HepG2 (cell line): ENCODE data around the gene CLIC1. TPM values are rescaled to one million over a fixed set of nuclear protein-coding genes. Genes with fewer than 3 reads are reported as not detected.

Source experiments
- ATAC-seq: fragments of 200-7000 bp; cut with Tn5 transposase; 3 replicates; pipeline ENCODE4 v1.9.1; 2020; ENCODE audit warnings: mild to moderate bottlenecking, moderate library complexity
- BruUV-seq: library from RNA; stranded (reverse); fragments of 400-500 nt; replicated peaks from 2 replicates; lab custom pipeline; 2021; lab: Mats Ljungman, UMichigan
- CTCF ChIA-PET: fragments of 300-600 bp; formaldehyde crosslinking; extraction: SDS; loops from one replicate; lab custom pipeline; 2021; ENCODE audit warnings: low total read pairs, inconsistent platforms, low intra/inter-chr PET ratio; lab: Yijun Ruan, JAX
- POLR2A ChIA-PET: fragments of 350-600 bp; sonication (Branson Sonifier 250); formaldehyde crosslinking; loops from one replicate; lab custom pipeline; 2020; ENCODE audit warnings: antibody characterized with exemption, inconsistent platforms; lab: Yijun Ruan, JAX
- DNase-seq: peaks from one replicate; pipeline ENCODE4 v3.0.0-alpha.2; 2015; ENCODE audit warnings: low spot score
- FAIRE-seq: peaks from 3 replicates; lab custom pipeline; 2011; peaks lifted over from hg19 to GRCh38; lab: Jason Lieb, UNC
- H2AFZ ChIP-seq: one replicate; pipeline ENCODE4 v1.6.1; 2011; ENCODE audit warnings: low read length, inconsistent platforms
- H3K27ac ChIP-seq: fragments of 300-600 bp; 3 replicates; pipeline ENCODE4 v1.8.0; 2011; ENCODE audit warnings: mixed run types, mild to moderate bottlenecking, mixed read lengths, low read length, inconsistent platforms; ENCODE audit not compliant: insufficient read depth; ENCODE audit errors: extremely low read length
- H3K27me3 ChIP-seq, 2 experiments: fragments of 200-600 bp in 1 of 2; 2 replicates in 1 of 2; 3 replicates in 1 of 2; pipeline versions ENCODE4 v1.6.0 to v1.8.0; 2011; ENCODE audit warnings: low read length in 2 of 2, mild to moderate bottlenecking in 2 of 2, moderate library complexity in 2 of 2, inconsistent platforms in 1 of 2; ENCODE audit not compliant: insufficient read depth in 2 of 2, control insufficient read depth in 1 of 2
- H3K36me3 ChIP-seq, 2 experiments: fragments of 200-600 bp in 1 of 2; replicated peaks in 1 of 2; 2 replicates in 1 of 2; 3 replicates in 1 of 2; pipeline versions ENCODE4 v1.5.1 to v1.8.0; 2011; ENCODE audit warnings: low read length in 2 of 2, inconsistent platforms in 1 of 2; ENCODE audit not compliant: insufficient read depth in 2 of 2, control insufficient read depth in 1 of 2
- H3K4me1 ChIP-seq: 2 replicates; pipeline ENCODE4 v1.5.1; 2012; ENCODE audit warnings: low read length, inconsistent platforms; ENCODE audit not compliant: insufficient read depth
- H3K4me2 ChIP-seq: 2 replicates; pipeline ENCODE4 v1.6.0; 2011; ENCODE audit warnings: low read depth, low read length, inconsistent platforms
- H3K4me3 ChIP-seq, 3 experiments: fragments of 200-600 bp in 1 of 3; sonication (generic), shearing (Covaris generic) in 1 of 3; replicated peaks in 1 of 3; 2 replicates each; pipeline ENCODE4 v1.5.1; 2011 to 2016; ENCODE audit warnings: low read length in 3 of 3, inconsistent platforms in 2 of 3, low read depth in 2 of 3, mild to moderate bottlenecking in 2 of 3, control low read depth in 1 of 3, mixed read lengths in 1 of 3; ENCODE audit not compliant: insufficient read depth in 1 of 3
- H3K79me2 ChIP-seq: one replicate; pipeline ENCODE4 v1.6.1; 2011; ENCODE audit warnings: low read length, inconsistent platforms; ENCODE audit not compliant: insufficient read depth
- H3K9ac ChIP-seq: 2 replicates; pipeline ENCODE4 v1.6.0; 2011; ENCODE audit warnings: mild to moderate bottlenecking, low read depth, low read length, inconsistent platforms; ENCODE audit not compliant: insufficient read depth
- H3K9me3 ChIP-seq: 2 replicates; pipeline ENCODE4 v1.5.1; 2012; ENCODE audit warnings: mild to moderate bottlenecking, low read length
- H4K20me1 ChIP-seq: 2 replicates; pipeline ENCODE4 v1.6.0; 2011; ENCODE audit warnings: inconsistent platforms, mild to moderate bottlenecking, low read length, moderate library complexity; ENCODE audit not compliant: insufficient read depth
- EZH2 ChIP-seq: conservative IDR thresholded peaks from 2 replicates; pipeline ENCODE4 v1.6.1; 2012; ENCODE audit warnings: mild to moderate bottlenecking, low read depth, low read length, moderate library complexity
- FOSL2 ChIP-seq: sonication (generic); formaldehyde crosslinking; IDR thresholded peaks from 2 replicates; pipeline ENCODE4 v1.4.0; 2020; ENCODE audit warnings: missing genetic modification reagents
- PLSCR1 ChIP-seq: sonication (generic); formaldehyde crosslinking; IDR thresholded peaks from 2 replicates; pipeline ENCODE4 v1.5.0; 2020; ENCODE audit warnings: missing genetic modification reagents, mild to moderate bottlenecking, borderline replicate concordance
- PRPF4 ChIP-seq: fragments of 200-400 bp; formaldehyde crosslinking; IDR thresholded peaks from 2 replicates; pipeline ENCODE4 v1.6.1; 2016; ENCODE audit warnings: low read length, low read depth; ENCODE audit not compliant: poor library complexity, severe bottlenecking
- RERE ChIP-seq: IDR thresholded peaks from 2 replicates; pipeline ENCODE4 v1.6.1; 2016; ENCODE audit warnings: low read depth, missing genetic modification reagents, missing compliant biosample characterization
- XBP1 ChIP-seq: sonication (generic); formaldehyde crosslinking; IDR thresholded peaks from 2 replicates; pipeline ENCODE4 v1.5.0; 2020; ENCODE audit warnings: missing genetic modification reagents
- ZFYVE20 ChIP-seq: sonication (generic); formaldehyde crosslinking; IDR thresholded peaks from 2 replicates; pipeline ENCODE4 v1.8.0; 2023; ENCODE audit warnings: low read depth, mild to moderate bottlenecking, moderate library complexity, missing genetic modification reagents, borderline replicate concordance
- ZNF577 ChIP-seq: sonication (generic); formaldehyde crosslinking; IDR thresholded peaks from 2 replicates; pipeline ENCODE4 v1.4.0; 2020; ENCODE audit warnings: mild to moderate bottlenecking, low read depth, missing genetic modification reagents, borderline replicate concordance
- WGBS: methylation state at CpG from one replicate; pipeline ENCODE4 v1.1.6; 2017; ENCODE audit warnings: low lambda C conversion rate; 5-methylcytosine and 5-hydroxymethylcytosine counted together
- in situ Hi-C: cut with HindIII; loops from 2 replicates; pipeline ENCODE4 v1.10.0; 2017; ENCODE audit warnings: low pct_unique_long_range_greater_than_20kb; ENCODE audit not compliant: extremely low pct_ligation_motif_present
- intact Hi-C: fragments of 100-400 bp; cut with micrococcal nuclease; formaldehyde crosslinking; loops from one replicate; pipeline ENCODE4 v1.10.0; 2022; ENCODE audit not compliant: unreplicated experiment
- polyA plus RNA-seq, 8 experiments: library from polyadenylated mRNA; depleted of rRNA in 3 of 8; stranded (reverse) in 7 of 8; unstranded in 1 of 8; fragments of >200 nt; fragmentation: Illumina TruSeq in 4 of 8; extraction: Trizol in 4 of 8; gene quantifications; 2 replicates each; pipeline versions ENCODE4 v1.2.1 to v1.2.3, GENCODE V29; 2011 to 2016; ENCODE audit warnings: low read depth in 4 of 8, missing spikeins in 1 of 8, mixed read lengths in 1 of 8; ENCODE audit not compliant: insufficient read depth in 1 of 8
- total RNA-seq, 5 experiments: library from RNA; depleted of rRNA; stranded (reverse); fragments of >200 nt; fragmentation: Illumina TruSeq; extraction: Trizol; gene quantifications; 2 replicates each; pipeline ENCODE4 v1.2.3, GENCODE V29; 2016; ENCODE audit warnings: low read depth in 1 of 5
- TF ChIP-seq, protein P1 (sequence below): sonication (generic); formaldehyde crosslinking; IDR thresholded peaks from 2 replicates; pipeline ENCODE4 v1.4.0; 2020; ENCODE audit warnings: mild to moderate bottlenecking, missing genetic modification reagents

Gene CLIC1
- total and polyA plus RNA-seq, 2 of the 13 experiments (the other 11 are each of a cell fraction or from before 2014, with no cell fraction given), result 602 to 891 TPM

DNA sequence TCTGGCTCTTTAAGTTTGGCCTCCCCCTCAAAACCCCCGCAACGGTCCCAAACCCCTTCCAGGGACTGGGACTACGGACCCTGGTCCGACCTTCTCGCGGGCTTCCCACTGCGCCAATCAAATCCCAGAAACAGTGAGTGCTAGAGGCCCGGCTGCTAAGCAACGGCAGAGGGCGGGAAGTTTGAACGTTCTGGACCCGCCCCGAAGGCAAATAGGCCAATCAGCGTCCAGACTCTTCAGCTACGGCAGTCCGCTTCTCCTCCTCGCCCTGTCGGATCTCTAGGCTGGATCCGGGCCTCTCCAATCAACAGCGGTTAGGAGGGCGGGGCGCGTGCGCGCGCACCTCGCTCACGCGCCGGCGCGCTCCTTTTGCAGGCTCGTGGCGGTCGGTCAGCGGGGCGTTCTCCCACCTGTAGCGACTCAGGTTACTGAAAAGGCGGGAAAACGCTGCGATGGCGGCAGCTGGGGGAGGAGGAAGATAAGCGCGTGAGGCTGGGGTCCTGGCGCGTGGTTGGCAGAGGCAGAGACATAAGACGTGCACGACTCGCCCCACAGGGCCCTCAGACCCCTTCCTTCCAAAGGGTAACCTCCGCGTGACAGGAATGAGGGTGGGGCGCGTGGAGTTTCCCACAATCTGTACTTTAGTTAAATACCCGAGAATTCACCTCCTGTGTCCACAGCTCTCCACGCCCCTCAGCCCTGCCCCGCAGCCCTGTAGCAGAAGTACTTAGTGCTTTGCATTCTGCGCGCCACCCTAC, 3.5 kb upstream of the CLIC1 start, which contains the start of gene MSH5 (continued):
- TF ChIP-seq, protein P1, sequence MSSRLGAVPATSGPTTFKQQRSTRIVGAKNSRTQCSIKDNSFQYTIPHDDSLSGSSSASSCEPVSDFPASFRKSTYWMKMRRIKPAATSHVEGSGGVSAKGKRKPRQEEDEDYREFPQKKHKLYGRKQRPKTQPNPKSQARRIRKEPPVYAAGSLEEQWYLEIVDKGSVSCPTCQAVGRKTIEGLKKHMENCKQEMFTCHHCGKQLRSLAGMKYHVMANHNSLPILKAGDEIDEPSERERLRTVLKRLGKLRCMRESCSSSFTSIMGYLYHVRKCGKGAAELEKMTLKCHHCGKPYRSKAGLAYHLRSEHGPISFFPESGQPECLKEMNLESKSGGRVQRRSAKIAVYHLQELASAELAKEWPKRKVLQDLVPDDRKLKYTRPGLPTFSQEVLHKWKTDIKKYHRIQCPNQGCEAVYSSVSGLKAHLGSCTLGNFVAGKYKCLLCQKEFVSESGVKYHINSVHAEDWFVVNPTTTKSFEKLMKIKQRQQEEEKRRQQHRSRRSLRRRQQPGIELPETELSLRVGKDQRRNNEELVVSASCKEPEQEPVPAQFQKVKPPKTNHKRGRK (CRISPR knock-in tag), result 0 out of 2 replicates have a peak, but pooled peaks have one; percentile 6
- TF ChIP-seq, all 625 proteins: peak for 446

- H2AFZ ChIP-seq, result no peak overlapping the region
- DNase-seq, result peak; percentile 97
- H3K4me2 ChIP-seq, result peak overlapping the region; percentile 98
- H3K9ac ChIP-seq, result peak overlapping the region; percentile 98
- TSS peak; percentile 60 for BruUV-seq
- in situ Hi-C loops (no loop called here), intact Hi-C loops (loop anchor here (1.0 to 5.0 kb wide), 4 partner anchors 9 to 97 kb away; partner anchors contain the start of genes ABHD16A, DDAH2 and LSM2)
- H3K4me3 ChIP-seq, result peak overlapping the region; percentile 48 to 92 (median 92)
- ATAC-seq, result peak; percentile 25
- peaks cover 38% of the 10 kb centered on the region for H3K79me2 ChIP-seq
- H3K36me3 ChIP-seq, result peaks cover 7 to 22% of the 10 kb centered on the region in 2 experiments
- H3K27me3 ChIP-seq, result no peaks in the 10 kb centered on the region; a peak in 1 of 5 replicates
- no peaks in the 10 kb centered on the region for H3K9me3 ChIP-seq
- peak; percentile 98 for FAIRE-seq
- H3K4me1 ChIP-seq, result peaks cover 58% of the 10 kb centered on the region
- ChIA-PET CTCF (interaction anchor here (1.7 kb wide), 1 partner anchor 9 kb away, joined by 4 read pairs; the partner anchor contains the start of gene DDAH2), POLR2A (interaction anchor here (0.8 to 11.3 kb wide), 60 partner anchors 9 to 1233 kb away, joined by 3 to 279 read pairs (median 8); partner anchors contain the start of genes ABHD16A, APOM, ATF6B and BAG6)
- H3K27ac ChIP-seq, result peak overlapping the region; percentile 99
- WGBS, result 1% methylated on average over 6 of the region's 6 CpGs
- H4K20me1 ChIP-seq, result peaks cover 16% of the 10 kb centered on the region; the same call in 1 of the 2 replicates
- TF ChIP-seq PLSCR1 (CRISPR knock-in tag) (no peak), FOSL2 (peak; percentile 74), ZFYVE20 (CRISPR knock-in tag) (no peak), PRPF4 (no peak), ZNF577 (CRISPR knock-in tag) (0 out of 2 replicates have a peak, but pooled peaks have one; percentile 18), RERE (peak; percentile 99), EZH2 (no peak), XBP1 (CRISPR knock-in tag) (no peak)
These were observed 2.0 kb upstream of the CLIC1 start for GRCh38 chr6:31737991-31738979.
